C4-2B (cell line): ENCODE data around the gene WIZ.

ENCODE experiments used
- ZFX ChIP-seq: fragments of 450-650 bp; IDR thresholded peaks from 2 replicates; pipeline ENCODE4 v1.6.1; 2017
- TF ChIP-seq, protein P1 (sequence below): fragments of 450-650 bp; conservative IDR thresholded peaks from 2 replicates; pipeline ENCODE4 v1.5.1; 2017; ENCODE audit warnings: mild to moderate bottlenecking

DNA sequence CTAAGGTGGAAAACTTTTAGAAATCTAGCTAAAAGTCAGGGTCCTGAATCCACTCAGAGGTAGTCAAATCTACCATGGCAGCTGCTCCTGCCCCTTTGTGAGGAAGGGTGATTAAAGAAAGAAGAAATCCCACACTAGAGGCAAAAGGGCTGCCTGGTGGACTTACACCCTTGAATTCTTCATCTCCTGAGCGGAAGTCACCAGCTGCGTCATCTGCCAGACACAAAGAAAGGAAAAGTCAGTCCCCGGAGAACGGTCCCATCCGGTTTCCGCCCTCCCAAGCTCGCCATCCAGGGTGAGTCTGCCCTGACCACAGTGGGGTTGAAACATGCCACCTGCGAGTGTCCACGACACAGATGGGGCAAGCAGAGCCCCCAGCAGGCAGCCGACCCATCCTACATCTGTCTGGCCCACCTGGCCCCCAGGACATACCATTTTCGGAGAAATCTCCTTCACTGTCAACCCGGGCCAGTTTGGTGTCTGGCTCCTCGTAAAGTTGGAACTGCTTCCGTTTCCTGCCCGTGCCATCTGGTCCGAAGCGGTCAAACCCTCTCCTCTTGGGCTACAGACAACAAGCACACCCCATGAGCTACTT is 77.9 kb downstream of the WIZ start:
- TF ChIP-seq, protein P1, sequence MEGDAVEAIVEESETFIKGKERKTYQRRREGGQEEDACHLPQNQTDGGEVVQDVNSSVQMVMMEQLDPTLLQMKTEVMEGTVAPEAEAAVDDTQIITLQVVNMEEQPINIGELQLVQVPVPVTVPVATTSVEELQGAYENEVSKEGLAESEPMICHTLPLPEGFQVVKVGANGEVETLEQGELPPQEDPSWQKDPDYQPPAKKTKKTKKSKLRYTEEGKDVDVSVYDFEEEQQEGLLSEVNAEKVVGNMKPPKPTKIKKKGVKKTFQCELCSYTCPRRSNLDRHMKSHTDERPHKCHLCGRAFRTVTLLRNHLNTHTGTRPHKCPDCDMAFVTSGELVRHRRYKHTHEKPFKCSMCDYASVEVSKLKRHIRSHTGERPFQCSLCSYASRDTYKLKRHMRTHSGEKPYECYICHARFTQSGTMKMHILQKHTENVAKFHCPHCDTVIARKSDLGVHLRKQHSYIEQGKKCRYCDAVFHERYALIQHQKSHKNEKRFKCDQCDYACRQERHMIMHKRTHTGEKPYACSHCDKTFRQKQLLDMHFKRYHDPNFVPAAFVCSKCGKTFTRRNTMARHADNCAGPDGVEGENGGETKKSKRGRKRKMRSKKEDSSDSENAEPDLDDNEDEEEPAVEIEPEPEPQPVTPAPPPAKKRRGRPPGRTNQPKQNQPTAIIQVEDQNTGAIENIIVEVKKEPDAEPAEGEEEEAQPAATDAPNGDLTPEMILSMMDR: no peak
- no peak for TF ChIP-seq ZFX
